Liver (tissue), 9 donors: Measurements from ENCODE around the gene CD226. TPM values are rescaled to one million over a fixed set of nuclear protein-coding genes. Genes with fewer than 3 reads are reported as not detected.

Experiments used
- DNase-seq: peaks from one replicate; pipeline ENCODE4 v3.0.0-alpha.2; 2017; ENCODE audit warnings: low spot score
- H3K27ac ChIP-seq, 2 donors: one replicate each; pipeline ENCODE4 v1.7.0; 2013; ENCODE audit warnings: inconsistent platforms in 2 of 2, low read length in 2 of 2, control low read depth in 1 of 2, low read depth in 1 of 2, mild to moderate bottlenecking in 1 of 2
- H3K27me3 ChIP-seq, 4 donors: one replicate each; pipeline versions ENCODE4 v1.6.1 to v1.7.0; 2013; ENCODE audit warnings: low read length in 3 of 4, inconsistent platforms in 1 of 4, mild to moderate bottlenecking in 1 of 4, moderate library complexity in 1 of 4; ENCODE audit not compliant: control insufficient read depth in 4 of 4, insufficient read depth in 4 of 4
- H3K36me3 ChIP-seq, 4 donors: one replicate each; pipeline versions ENCODE4 v1.6.1 to v1.7.0; 2013; ENCODE audit warnings: low read length in 3 of 4, mild to moderate bottlenecking in 3 of 4, low read depth in 1 of 4, moderate library complexity in 1 of 4; ENCODE audit not compliant: control insufficient read depth in 4 of 4, insufficient read depth in 3 of 4
- H3K4me1 ChIP-seq, 4 donors: one replicate each; pipeline versions ENCODE4 v1.6.1 to v1.7.0; 2013; ENCODE audit warnings: low read length in 3 of 4, mild to moderate bottlenecking in 3 of 4, moderate library complexity in 1 of 4; ENCODE audit not compliant: control insufficient read depth in 4 of 4, insufficient read depth in 4 of 4
- H3K4me3 ChIP-seq, 3 donors: one replicate each; pipeline versions ENCODE4 v1.6.1 to v1.7.0; 2013; ENCODE audit warnings: low read length in 3 of 3, control low read depth in 1 of 3, low read depth in 1 of 3, mild to moderate bottlenecking in 1 of 3
- H3K9ac ChIP-seq, 2 donors: one replicate each; pipeline ENCODE4 v1.7.0; 2013; ENCODE audit warnings: low read length in 2 of 2, mild to moderate bottlenecking in 2 of 2, moderate library complexity in 2 of 2, control low read depth in 1 of 2, low read depth in 1 of 2
- H3K9me3 ChIP-seq, 4 donors: one replicate each; pipeline versions ENCODE4 v1.6.1 to v1.7.0; 2013; ENCODE audit warnings: low read length in 3 of 4; ENCODE audit not compliant: control insufficient read depth in 4 of 4
- EGR1 ChIP-seq, 2 donors: IDR thresholded peaks; 2 replicates each; pipeline ENCODE4 v1.6.1; 2016 to 2018; ENCODE audit warnings: antibody characterized with exemption in 2 of 2, low read depth in 2 of 2
- FOXA1 ChIP-seq: IDR thresholded peaks from 2 replicates; pipeline ENCODE4 v1.6.1; 2016; ENCODE audit warnings: antibody characterized with exemption
- FOXA2 ChIP-seq: IDR thresholded peaks from 2 replicates; pipeline ENCODE4 v1.6.1; 2016; ENCODE audit warnings: antibody characterized with exemption
- HNF4A ChIP-seq, 2 donors: conservative IDR thresholded peaks; 2 replicates each; pipeline ENCODE4 v1.6.1; 2016; ENCODE audit warnings: antibody characterized with exemption in 2 of 2, mild to moderate bottlenecking in 2 of 2
- HNF4G ChIP-seq: IDR thresholded peaks from 2 replicates; pipeline ENCODE4 v1.6.1; 2016; ENCODE audit warnings: antibody characterized with exemption
- NR2F2 ChIP-seq: IDR thresholded peaks from 2 replicates; pipeline ENCODE4 v1.6.1; 2016; ENCODE audit warnings: antibody characterized with exemption
- YY1 ChIP-seq: IDR thresholded peaks from 2 replicates; pipeline ENCODE4 v1.6.1; 2016; ENCODE audit warnings: antibody characterized with exemption, mild to moderate bottlenecking
- WGBS: extraction: QIAGEN DNeasy Blood & Tissue Kit; methylation state at CpG from one replicate; pipeline ENCODE4 v1.1.7; 2013; 5-methylcytosine and 5-hydroxymethylcytosine counted together
- polyA plus RNA-seq, 2 donors: library from polyadenylated mRNA; stranded (reverse) in 1 of 2; unstranded in 1 of 2; fragments of 200-250 nt in 1 of 2; fragments of >200 nt in 1 of 2; fragmentation: Nextera tagmentation in 1 of 2; extraction: Ambion mirVana in 1 of 2; gene quantifications; one replicate each; pipeline versions ENCODE4 v1.2.1 to v1.2.3, GENCODE V29; 2013 to 2015
- total RNA-seq, 2 donors: library from RNA; depleted of rRNA; stranded (reverse); fragments of >200 nt; gene quantifications; one replicate each; pipeline ENCODE4 v1.2.3, GENCODE V29; 2014
- TF ChIP-seq, protein P1 (sequence below): fragments of 150-350 bp; IDR thresholded peaks from 2 replicates; pipeline ENCODE4 v1.5.1; 2017; ENCODE audit warnings: improper control_type of control experiment, low read depth, low read length; ENCODE audit not compliant: missing input control
- TF ChIP-seq, protein P2 (sequence below): IDR thresholded peaks from 2 replicates; pipeline ENCODE4 v1.6.1; 2016; ENCODE audit warnings: antibody characterized with exemption
- donor health status: healthy.
- donor health status: healthy.
- donor health status: healthy.
- donor health status: healthy.
- donor health status: healthy.

CD226 gene
- total and polyA plus RNA-seq, 4 donors, result 0.50 to 5.2 (median 3.0) TPM

DNA sequence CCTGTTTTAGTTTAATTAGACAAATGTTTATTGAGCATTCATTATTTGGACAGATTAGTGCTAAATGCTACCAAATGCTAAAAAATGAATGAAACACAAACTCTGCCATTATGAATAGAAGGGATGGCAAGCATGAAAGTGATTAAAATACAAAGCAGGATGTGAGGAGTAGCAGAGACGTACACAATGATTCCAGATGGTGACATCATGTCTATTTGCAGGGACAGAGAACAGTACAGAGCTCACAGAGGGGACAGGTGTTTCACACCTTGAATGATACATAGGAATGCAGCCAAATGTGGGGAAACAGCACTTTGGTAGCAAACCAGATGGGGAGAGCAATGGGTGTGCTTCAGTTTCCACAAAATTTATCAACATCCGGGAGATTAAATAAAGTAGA is 76.3 kb downstream of the CD226 start:
- 88% methylated on average over 2 of the region's 2 CpGs for WGBS
- Histone ChIP-seq H3K27ac (no peak overlapping the region), H3K27me3 (no peaks in the 10 kb centered on the region), H3K4me1 (no peaks in the 10 kb centered on the region), H3K9ac (no peak overlapping the region), H3K36me3 (peaks cover 0 to 2% (median 0%) of the 10 kb centered on the region in 4 donors), H3K4me3 (no peak overlapping the region), H3K9me3 (no peaks in the 10 kb centered on the region)
- no peak for DNase-seq
- TF ChIP-seq HNF4A (conservative IDR thresholded peaks at IDR 0.05), result no peak
- TF ChIP-seq, protein P1, sequence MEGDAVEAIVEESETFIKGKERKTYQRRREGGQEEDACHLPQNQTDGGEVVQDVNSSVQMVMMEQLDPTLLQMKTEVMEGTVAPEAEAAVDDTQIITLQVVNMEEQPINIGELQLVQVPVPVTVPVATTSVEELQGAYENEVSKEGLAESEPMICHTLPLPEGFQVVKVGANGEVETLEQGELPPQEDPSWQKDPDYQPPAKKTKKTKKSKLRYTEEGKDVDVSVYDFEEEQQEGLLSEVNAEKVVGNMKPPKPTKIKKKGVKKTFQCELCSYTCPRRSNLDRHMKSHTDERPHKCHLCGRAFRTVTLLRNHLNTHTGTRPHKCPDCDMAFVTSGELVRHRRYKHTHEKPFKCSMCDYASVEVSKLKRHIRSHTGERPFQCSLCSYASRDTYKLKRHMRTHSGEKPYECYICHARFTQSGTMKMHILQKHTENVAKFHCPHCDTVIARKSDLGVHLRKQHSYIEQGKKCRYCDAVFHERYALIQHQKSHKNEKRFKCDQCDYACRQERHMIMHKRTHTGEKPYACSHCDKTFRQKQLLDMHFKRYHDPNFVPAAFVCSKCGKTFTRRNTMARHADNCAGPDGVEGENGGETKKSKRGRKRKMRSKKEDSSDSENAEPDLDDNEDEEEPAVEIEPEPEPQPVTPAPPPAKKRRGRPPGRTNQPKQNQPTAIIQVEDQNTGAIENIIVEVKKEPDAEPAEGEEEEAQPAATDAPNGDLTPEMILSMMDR, result no peak

DNA sequence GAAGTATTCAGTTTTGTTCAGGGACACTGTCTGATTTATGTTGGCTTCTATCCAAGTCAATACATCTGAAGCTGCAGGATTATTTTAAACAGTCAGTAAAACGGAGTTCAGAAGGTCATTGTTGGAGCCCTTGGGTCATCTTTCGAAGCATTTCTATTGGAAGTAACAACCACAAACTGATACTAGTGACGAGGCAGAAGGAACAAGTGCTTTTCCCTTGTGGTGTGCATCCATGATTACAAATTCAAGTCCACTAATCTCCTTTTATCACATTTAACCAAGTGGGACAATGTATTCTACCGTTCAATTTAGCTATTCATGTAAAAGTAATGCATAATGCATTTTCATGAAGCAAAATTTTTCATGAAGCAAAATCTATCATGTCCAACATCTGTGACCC is 76.9 kb downstream of the CD226 start:
- Histone ChIP-seq H3K9me3 (no peaks in the 10 kb centered on the region), H3K9ac (no peak overlapping the region), H3K4me1 (no peaks in the 10 kb centered on the region), H3K4me3 (no peak overlapping the region), H3K27me3 (no peaks in the 10 kb centered on the region), H3K36me3 (peaks cover 0 to 2% (median 0%) of the 10 kb centered on the region in 4 donors), H3K27ac (no peak overlapping the region)
- WGBS, result 84% methylated on average over 4 of the region's 4 CpGs
- TF ChIP-seq EGR1 (IDR thresholded peaks at IDR 0.05; ENCODE audit: low read depth in 2 of 2) (no peak), NR2F2 (no peak), HNF4G (no peak), YY1 (no peak)
- TF ChIP-seq, protein P2, sequence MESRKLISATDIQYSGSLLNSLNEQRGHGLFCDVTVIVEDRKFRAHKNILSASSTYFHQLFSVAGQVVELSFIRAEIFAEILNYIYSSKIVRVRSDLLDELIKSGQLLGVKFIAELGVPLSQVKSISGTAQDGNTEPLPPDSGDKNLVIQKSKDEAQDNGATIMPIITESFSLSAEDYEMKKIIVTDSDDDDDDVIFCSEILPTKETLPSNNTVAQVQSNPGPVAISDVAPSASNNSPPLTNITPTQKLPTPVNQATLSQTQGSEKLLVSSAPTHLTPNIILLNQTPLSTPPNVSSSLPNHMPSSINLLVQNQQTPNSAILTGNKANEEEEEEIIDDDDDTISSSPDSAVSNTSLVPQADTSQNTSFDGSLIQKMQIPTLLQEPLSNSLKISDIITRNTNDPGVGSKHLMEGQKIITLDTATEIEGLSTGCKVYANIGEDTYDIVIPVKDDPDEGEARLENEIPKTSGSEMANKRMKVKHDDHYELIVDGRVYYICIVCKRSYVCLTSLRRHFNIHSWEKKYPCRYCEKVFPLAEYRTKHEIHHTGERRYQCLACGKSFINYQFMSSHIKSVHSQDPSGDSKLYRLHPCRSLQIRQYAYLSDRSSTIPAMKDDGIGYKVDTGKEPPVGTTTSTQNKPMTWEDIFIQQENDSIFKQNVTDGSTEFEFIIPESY, result no peak
- no peak for DNase-seq

DNA sequence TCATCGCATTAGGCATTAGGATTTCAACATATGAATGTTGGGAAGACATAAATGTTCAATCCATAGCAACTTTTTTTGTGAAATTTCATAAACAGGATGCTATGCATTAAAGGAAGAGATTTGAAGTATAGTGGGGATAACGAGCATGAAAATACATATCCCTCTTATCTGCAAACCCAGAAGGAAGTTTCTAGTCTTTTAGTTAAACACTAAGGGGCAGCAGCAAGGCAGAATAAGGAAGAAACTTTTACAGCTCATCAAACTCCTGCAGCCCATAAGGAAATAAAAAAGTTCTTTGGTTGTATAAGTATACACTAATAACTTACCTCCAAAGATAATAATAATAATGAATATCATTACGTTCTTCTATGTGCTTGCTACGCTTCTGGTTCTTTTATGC is 81.5 kb downstream of the CD226 start:
- H3K36me3 ChIP-seq, result peaks cover 0 to 5% (median 0%) of the 10 kb centered on the region in 4 donors
- DNase-seq, result no peak
- no peak overlapping the region for H3K27ac ChIP-seq
- no peaks in the 10 kb centered on the region for H3K4me1 ChIP-seq
- TF ChIP-seq FOXA2 (no peak), HNF4G (no peak), FOXA1 (no peak)
- TF ChIP-seq, protein P1, result no peak
- H3K9me3 ChIP-seq, result no peaks in the 10 kb centered on the region
- 87% methylated on average over 4 of the region's 4 CpGs for WGBS
- no peak overlapping the region for H3K4me3 ChIP-seq
- no peak overlapping the region for H3K9ac ChIP-seq
- H3K27me3 ChIP-seq, result no peaks in the 10 kb centered on the region
